Measurements from ENCODE around the gene HMGA1. TPM values are rescaled to one million over a fixed set of nuclear protein-coding genes. Genes with fewer than 3 reads are reported as not detected.
A peak's percentile ranks its signal among the peaks of the same experiment; 100 is the strongest.
"Not testable (repeated sequence)": the region's sequence is repeated elsewhere in the genome, so short reads cannot be mapped to it uniquely, and the experiment has no call there.

HMGA1 gene
- total RNA-seq, 2 donors from 2014 or later: 454 to 573 TPM

- peaks cover 71% of the 10 kb centered on the region for H3K4me1 Mint-ChIP-seq (ENCODE audit: low read depth)
Measured at GRCh38 chr6:34246563-34247391, 10.1 kb downstream of the HMGA1 start.

GRCh38 chr6:34247481-34248197 is 11.0 kb downstream of the HMGA1 start:
- H3K36me3 Mint-ChIP-seq (ENCODE audit: insufficient read depth in 2 of 2): peaks cover 0 to 7% of the 10 kb centered on the region in 2 donors
- H3K9me3 Mint-ChIP-seq: no peaks in the 10 kb centered on the region
- H3K27me3 Mint-ChIP-seq (ENCODE audit: low read depth): no peaks in the 10 kb centered on the region
- peak overlapping the region; percentile 90 to 94 for H3K4me3 Mint-ChIP-seq
- H3K4me1 Mint-ChIP-seq (ENCODE audit: low read depth): peaks cover 62% of the 10 kb centered on the region
- ATAC-seq (replicated peaks in 1 of 2) (no peak), DNase-seq (no peak)
- H3K27ac Mint-ChIP-seq: peak overlapping the region; percentile 69

More at GRCh38 chr6:34246563-34247391, 10.1 kb downstream of the HMGA1 start:
- Mint-ChIP-seq H3K27ac (no peak overlapping the region), H3K4me3 (peak overlapping the region; percentile 47 to 58), H3K9me3 (no peaks in the 10 kb centered on the region), H3K27me3 (ENCODE audit: low read depth) (no peaks in the 10 kb centered on the region), H3K36me3 (ENCODE audit: insufficient read depth in 2 of 2) (peaks cover 0 to 11% of the 10 kb centered on the region in 2 donors)
- ATAC-seq (replicated peaks in 1 of 2) (no peak), DNase-seq (peak in 1 of 2 donors; percentile 72)

GRCh38 chr6:34248198-34248726 is 11.6 kb downstream of the HMGA1 start:
- peak; percentile 58 to 68 for DNase-seq
- peak overlapping the region; percentile 69 for H3K27ac Mint-ChIP-seq
- peak overlapping the region; percentile 90 to 94 for H3K4me3 Mint-ChIP-seq
- no peaks in the 10 kb centered on the region for H3K27me3 Mint-ChIP-seq (ENCODE audit: low read depth)
- ATAC-seq (replicated peaks in 1 of 2): peak; percentile 12 to 29
- peaks cover 56% of the 10 kb centered on the region for H3K4me1 Mint-ChIP-seq (ENCODE audit: low read depth)
- no peaks in the 10 kb centered on the region for H3K9me3 Mint-ChIP-seq
- peaks cover 0 to 3% of the 10 kb centered on the region in 2 donors for H3K36me3 Mint-ChIP-seq (ENCODE audit: insufficient read depth in 2 of 2)

- Mint-ChIP-seq H3K27ac (peak within 1 kb of the TSS; percentile 91), H3K36me3 (ENCODE audit: insufficient read depth in 2 of 2) (no peaks in the 10 kb centered on the region), H3K4me3 (peak within 1 kb of the TSS; percentile 90 to 94), H3K27me3 (ENCODE audit: low read depth) (no peaks in the 10 kb centered on the region), H3K4me1 (ENCODE audit: low read depth) (peaks cover 50% of the 10 kb centered on the region), H3K9me3 (no peaks in the 10 kb centered on the region)
- ATAC-seq (replicated peaks in 1 of 2) (peak; percentile 82 to 84), DNase-seq (peak; percentile 97 to 99)
Measured at GRCh38 chr6:34248727-34249468, 12.2 kb downstream of the HMGA1 start, which contains the start of gene SMIM29. SMIM29 (minus strand) TSS chr6:34249006; CDS start chr6:34247791, 1,215 bp downstream.

GRCh38 chr6:34249469-34250261 is 13.0 kb downstream of the HMGA1 start:
- ATAC-seq (replicated peaks in 1 of 2) (peak; percentile 44 to 46), DNase-seq (no peak)
- H3K9me3 Mint-ChIP-seq: no peaks in the 10 kb centered on the region
- H3K4me3 Mint-ChIP-seq: peak overlapping the region; percentile 90 to 94
- no peaks in the 10 kb centered on the region for H3K36me3 Mint-ChIP-seq (ENCODE audit: insufficient read depth in 2 of 2)
- peaks cover 43% of the 10 kb centered on the region for H3K4me1 Mint-ChIP-seq (ENCODE audit: low read depth)
- H3K27ac Mint-ChIP-seq: peak overlapping the region; percentile 91
- H3K27me3 Mint-ChIP-seq (ENCODE audit: low read depth): no peaks in the 10 kb centered on the region

- H3K4me3 Mint-ChIP-seq; ATAC-seq (replicated peaks in 1 of 2); H3K27ac Mint-ChIP-seq; H3K9me3 Mint-ChIP-seq; H3K27me3 Mint-ChIP-seq (ENCODE audit: low read depth); DNase-seq; H3K36me3 Mint-ChIP-seq (ENCODE audit: insufficient read depth in 2 of 2): not testable (repeated sequence)
- H3K4me1 Mint-ChIP-seq (ENCODE audit: low read depth): peaks cover 17% of the 10 kb centered on the region
Measured at GRCh38 chr6:34252395-34252794, 15.7 kb downstream of the HMGA1 start.

- Mint-ChIP-seq H3K4me1 (ENCODE audit: low read depth) (no peaks in the 10 kb centered on the region), H3K27me3 (ENCODE audit: low read depth) (no peaks in the 10 kb centered on the region), H3K27ac (no peak overlapping the region), H3K4me3 (no peak overlapping the region), H3K36me3 (ENCODE audit: insufficient read depth in 2 of 2) (no peaks in the 10 kb centered on the region), H3K9me3 (no peaks in the 10 kb centered on the region)
- DNase-seq (no peak), ATAC-seq (replicated peaks in 1 of 2) (no peak)
Measured at GRCh38 chr6:34259529-34260069, 22.9 kb downstream of the HMGA1 start.

GRCh38 chr6:34260576-34261267 is 24.0 kb downstream of the HMGA1 start:
- H3K4me3 Mint-ChIP-seq: no peak overlapping the region

GRCh38 chr6:34263484-34263883 is 26.8 kb downstream of the HMGA1 start:
- DNase-seq; ATAC-seq (replicated peaks in 1 of 2): not testable (repeated sequence)

More at GRCh38 chr6:34260576-34261267, 24.0 kb downstream of the HMGA1 start:
- Mint-ChIP-seq H3K36me3 (ENCODE audit: insufficient read depth in 2 of 2) (no peaks in the 10 kb centered on the region), H3K27me3 (ENCODE audit: low read depth) (no peaks in the 10 kb centered on the region), H3K4me1 (ENCODE audit: low read depth) (no peaks in the 10 kb centered on the region), H3K27ac (no peak overlapping the region), H3K9me3 (no peaks in the 10 kb centered on the region)
- DNase-seq: no peak
- no peak for ATAC-seq (replicated peaks in 1 of 2)

GRCh38 chr6:34267746-34268145 is 31.1 kb downstream of the HMGA1 start:
- Mint-ChIP-seq H3K36me3 (ENCODE audit: insufficient read depth in 2 of 2) (no peaks in the 10 kb centered on the region), H3K4me3 (no peak overlapping the region), H3K9me3 (no peaks in the 10 kb centered on the region), H3K4me1 (ENCODE audit: low read depth) (peaks cover 8% of the 10 kb centered on the region), H3K27me3 (ENCODE audit: low read depth) (no peaks in the 10 kb centered on the region), H3K27ac (no peak overlapping the region)
- ATAC-seq (replicated peaks in 1 of 2) (no peak), DNase-seq (no peak)

More at GRCh38 chr6:34263484-34263883, 26.8 kb downstream of the HMGA1 start:
- not testable (repeated sequence) for H3K9me3 Mint-ChIP-seq; H3K36me3 Mint-ChIP-seq (ENCODE audit: insufficient read depth in 2 of 2); H3K4me3 Mint-ChIP-seq; H3K27ac Mint-ChIP-seq; H3K27me3 Mint-ChIP-seq (ENCODE audit: low read depth); H3K4me1 Mint-ChIP-seq (ENCODE audit: low read depth)

GRCh38 chr6:34269132-34269531 is 32.5 kb downstream of the HMGA1 start:
- H3K9me3 Mint-ChIP-seq; H3K4me3 Mint-ChIP-seq; ATAC-seq (replicated peaks in 1 of 2); H3K27ac Mint-ChIP-seq; DNase-seq; H3K36me3 Mint-ChIP-seq (ENCODE audit: insufficient read depth in 2 of 2); H3K27me3 Mint-ChIP-seq (ENCODE audit: low read depth); H3K4me1 Mint-ChIP-seq (ENCODE audit: low read depth): not testable (repeated sequence)

All from activated T-cell treated with anti-CD3 and anti-CD28 coated beads, Interleukin-2, amount 50 U/mL, for 72 hours (primary cell).